B cell (primary cell): ENCODE measurements around the gene TTLL5.

ENCODE experiments used
- CTCF ChIP-seq: fragments of 200-600 bp; IDR thresholded peaks from one replicate; pipeline ENCODE4 v1.8.0; 2022; ENCODE audit warnings: antibody characterized with exemption, mild to moderate bottlenecking
- EZH2 ChIP-seq: IDR thresholded peaks from 2 replicates; pipeline ENCODE4 v1.6.1; 2012; ENCODE audit warnings: borderline replicate concordance, low read depth, mild to moderate bottlenecking, moderate library complexity, low read length; ENCODE audit not compliant: insufficient read depth, poor library complexity, severe bottlenecking

DNA sequence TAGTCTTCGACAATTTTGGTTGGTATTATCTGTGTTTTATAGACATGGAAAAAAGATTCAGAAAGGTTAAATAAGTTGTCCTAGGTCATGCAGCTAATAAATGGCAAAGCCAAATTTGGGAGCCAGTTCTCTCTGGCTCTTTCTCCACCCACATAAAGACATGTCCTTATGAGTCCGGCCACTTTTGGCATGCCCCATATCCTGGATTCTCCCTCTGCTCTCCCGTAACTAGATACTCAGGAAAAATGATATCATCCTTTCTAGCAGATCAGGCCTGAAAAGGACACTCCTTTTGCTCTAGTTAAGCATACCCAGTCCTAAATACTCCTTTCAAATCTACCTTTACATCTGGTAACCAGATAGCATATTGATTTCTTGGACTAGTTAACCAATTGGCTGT, 64.4 kb downstream of the TTLL5 start:
- TF ChIP-seq CTCF (no peak), EZH2 (no peak)
